Left renal cortex interstitium (tissue), 4 donors: Measurements from ENCODE around the gene SCYGR2. TPM values are rescaled to one million over a fixed set of nuclear protein-coding genes. Genes with fewer than 3 reads are reported as not detected.
"Not testable (repeated sequence)": the region's sequence is repeated elsewhere in the genome, so short reads cannot be mapped to it uniquely, and the experiment has no call there.

Experiments
- DNase-seq, 4 donors: peaks; one replicate each; pipeline ENCODE4 v3.0.0-alpha.2; 2013; ENCODE audit warnings: low read depth in 4 of 4, low spot score in 2 of 4, missing footprints in 1 of 4
- polyA plus RNA-seq, 4 donors: library from polyadenylated mRNA; unstranded; fragments of 120-200 nt; gene quantifications; one replicate each; pipeline ENCODE4 v1.2.1, GENCODE V29; 2013; ENCODE audit not compliant: insufficient read length in 4 of 4

Gene SCYGR2, protein sequence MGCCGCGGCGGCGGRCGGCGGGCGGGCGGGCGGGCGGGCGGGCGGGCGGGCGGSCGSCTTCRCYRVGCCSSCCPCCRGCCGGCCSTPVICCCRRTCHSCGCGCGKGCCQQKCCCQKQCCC
- polyA plus RNA-seq: not detected

DNA sequence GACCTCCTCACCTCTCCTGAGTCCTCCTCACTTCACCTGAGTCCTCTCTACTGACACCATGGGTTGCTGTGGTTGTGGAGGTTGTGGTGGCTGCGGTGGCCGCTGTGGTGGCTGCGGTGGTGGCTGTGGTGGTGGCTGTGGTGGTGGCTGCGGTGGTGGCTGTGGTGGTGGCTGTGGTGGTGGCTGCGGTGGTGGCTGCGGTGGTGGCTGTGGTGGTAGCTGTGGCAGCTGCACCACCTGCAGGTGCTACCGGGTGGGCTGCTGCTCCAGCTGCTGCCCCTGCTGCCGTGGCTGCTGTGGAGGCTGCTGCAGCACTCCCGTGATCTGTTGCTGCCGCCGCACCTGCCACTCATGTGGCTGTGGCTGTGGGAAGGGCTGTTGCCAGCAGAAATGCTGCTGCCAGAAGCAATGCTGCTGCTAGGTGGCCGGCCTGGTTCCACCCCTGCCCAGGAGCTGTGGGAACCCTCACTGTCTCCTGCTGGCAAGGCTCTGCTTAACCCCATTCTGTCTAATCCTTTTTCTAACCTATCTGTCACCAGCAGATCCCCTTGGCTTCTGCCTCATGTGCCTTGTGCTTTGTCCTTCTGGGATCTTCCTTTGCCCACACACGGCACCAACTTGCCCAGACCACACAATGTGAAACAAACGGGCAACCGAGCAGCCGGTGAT, at the start of gene SCYGR2:
Gene SCYGR2 (plus strand): TSS at position 59 of the 669 bp plus-strand sequence. CDS start 0 bp downstream, at position 59.
- not testable (repeated sequence) for DNase-seq

DNA sequence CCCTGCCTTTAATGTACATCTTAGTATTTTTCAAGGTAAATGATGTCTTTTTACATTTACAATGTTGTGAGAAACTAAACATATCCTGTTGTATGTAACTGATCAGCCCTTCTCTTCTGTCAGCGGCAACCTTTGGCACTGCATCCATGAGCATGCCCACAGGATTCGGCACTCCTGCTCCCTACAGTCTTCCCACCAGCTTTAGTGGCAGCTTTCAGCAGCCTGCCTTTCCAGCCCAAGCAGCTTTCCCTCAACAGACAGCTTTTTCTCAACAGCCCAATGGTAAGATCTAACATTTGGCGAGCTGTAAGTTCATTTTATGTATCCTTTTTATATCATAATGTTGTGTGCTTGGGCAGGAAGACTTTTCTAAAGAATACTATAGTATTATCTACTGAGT, 46.9 kb upstream of the SCYGR2 start:
- DNase-seq: no peak

DNA sequence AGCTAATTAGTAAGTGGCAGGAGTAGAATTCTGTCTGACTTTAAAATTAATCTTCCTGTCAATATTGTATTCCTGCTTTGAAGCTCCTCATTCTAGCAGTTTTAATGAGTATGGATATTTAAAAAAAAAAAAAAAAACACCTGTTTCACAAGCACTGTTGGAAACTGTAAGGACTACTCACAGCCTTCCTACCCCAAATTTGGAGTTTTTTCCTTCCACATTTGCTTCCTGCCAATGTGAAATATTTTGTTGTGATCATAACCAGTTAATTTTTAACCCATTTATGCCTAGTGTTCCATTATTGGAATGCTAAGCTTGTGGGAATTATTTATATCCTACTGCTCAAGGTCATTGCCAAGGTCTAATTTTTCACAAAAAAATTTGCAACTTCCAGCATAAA, 36.1 kb upstream of the SCYGR2 start:
- DNase-seq: no peak

GRCh38 chr2:227565080-227565479, 33.6 kb upstream of the SCYGR2 start:
- DNase-seq: no peak

- no peak for DNase-seq
Measured at GRCh38 chr2:227566012-227566411, 32.7 kb upstream of the SCYGR2 start.

DNA sequence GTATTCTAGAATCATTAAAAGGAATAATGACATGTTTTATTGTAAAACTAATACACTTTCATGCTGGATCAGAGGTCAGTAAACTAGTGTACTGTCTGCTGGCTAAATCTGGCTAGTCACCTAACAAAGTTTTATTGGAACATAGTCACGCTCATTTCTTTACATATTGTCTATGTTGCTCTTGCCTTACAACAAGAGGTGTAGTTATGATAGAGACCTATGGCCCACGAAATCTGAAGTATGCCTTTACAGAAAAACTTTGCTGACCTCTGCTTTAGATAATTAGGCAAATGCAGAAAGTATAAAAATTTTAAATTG, 29.9 kb upstream of the SCYGR2 start:
- DNase-seq: no peak

DNA sequence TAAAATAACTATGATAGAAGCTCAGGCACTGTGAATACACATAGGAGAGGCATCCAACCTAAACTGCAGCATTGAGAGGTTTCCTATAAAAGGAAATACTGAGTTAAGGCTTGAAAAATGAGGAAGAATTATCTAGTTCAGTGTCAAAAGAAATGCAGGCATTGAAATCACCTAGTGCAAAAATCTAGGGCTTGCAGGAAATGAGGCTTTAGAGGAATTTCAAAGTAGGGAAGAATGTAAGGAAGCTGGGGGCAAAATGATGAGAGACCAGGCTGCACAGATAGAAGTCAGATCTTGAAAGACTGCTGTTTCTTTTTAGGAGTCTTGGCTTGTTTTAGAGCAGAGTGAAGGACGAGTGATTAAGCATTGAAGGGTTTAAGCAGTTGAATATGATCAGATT, 28.1 kb upstream of the SCYGR2 start:
- no peak for DNase-seq

- no peak for DNase-seq
Measured at GRCh38 chr2:227576110-227576509, 22.6 kb upstream of the SCYGR2 start.

DNA sequence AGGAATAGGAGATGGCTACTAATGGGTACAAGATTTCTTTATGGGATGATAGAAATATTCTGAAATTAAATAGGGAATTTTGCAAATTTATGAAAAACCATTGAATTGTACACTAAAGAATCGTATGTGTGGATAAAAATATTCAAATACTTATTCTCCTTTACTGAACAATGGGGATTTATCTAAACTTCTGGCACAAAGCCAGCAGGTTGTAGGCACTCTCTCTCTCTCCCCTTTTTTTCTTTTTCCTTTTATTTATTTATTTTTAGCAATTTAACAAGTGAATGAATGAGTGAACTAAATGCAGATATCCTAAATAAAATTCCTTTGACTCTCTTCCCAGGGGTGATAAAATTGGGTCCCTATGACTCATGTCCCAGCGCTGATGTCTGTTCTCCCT, 21.9 kb upstream of the SCYGR2 start:
- DNase-seq: no peak

GRCh38 chr2:227577555-227577954, 21.1 kb upstream of the SCYGR2 start:
- no peak for DNase-seq

GRCh38 chr2:227578642-227579041, 20.1 kb upstream of the SCYGR2 start:
- no peak for DNase-seq

GRCh38 chr2:227579791-227580190, 18.9 kb upstream of the SCYGR2 start:
- DNase-seq: no peak

GRCh38 chr2:227582369-227582768, 16.3 kb upstream of the SCYGR2 start:
- no peak for DNase-seq

DNA sequence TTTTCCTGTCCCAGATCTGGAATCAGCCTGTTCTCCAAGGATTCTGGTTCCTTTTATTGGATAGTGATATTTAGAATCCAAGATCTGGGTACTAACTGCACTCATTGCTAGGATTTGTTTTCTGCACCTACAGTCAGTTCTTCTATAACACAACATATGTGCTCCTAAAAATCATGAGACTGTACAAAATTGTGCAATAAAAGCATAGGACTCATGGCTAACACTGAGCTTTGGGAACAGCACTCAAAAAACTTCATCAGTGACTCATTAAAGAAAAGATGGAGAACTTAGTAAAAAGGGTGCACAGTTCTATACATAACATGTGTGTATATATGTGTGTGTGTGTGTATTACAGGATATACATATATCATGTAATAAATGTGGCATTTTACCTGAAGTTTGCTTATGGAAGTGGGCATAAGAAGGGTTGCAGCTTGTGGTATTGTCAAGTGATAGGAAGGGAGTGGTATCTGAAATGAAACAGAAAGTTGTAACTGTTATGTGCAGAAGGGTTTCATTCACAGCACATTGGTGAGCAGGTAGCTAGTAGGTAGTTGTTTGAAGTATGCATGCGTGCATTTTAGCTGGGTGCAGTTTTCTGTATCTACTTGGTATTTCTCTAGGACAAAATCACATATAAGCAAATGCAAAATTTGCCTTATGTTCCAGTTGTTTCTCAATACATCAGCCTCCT, 5.9 kb upstream of the SCYGR2 start:
- DNase-seq: no peak

DNA sequence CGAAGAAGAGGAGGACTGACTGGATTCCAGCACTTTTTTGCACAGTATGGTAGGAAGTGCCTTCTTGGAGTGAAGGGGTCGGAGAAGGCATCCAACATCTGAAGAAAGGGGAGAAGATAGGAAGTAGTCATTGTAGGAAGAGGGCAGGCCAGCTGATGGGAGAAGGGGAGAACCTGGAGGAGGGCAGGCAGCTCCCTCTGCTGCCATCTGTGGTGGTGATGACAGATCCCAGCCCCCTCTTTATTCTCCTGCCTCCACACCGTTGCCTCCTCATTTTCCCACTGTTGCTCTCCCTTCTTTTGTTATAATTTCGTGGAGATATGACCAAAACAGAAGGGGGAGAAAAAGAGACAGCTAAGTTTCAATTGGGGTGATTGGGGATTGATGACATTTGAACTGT, 2.9 kb upstream of the SCYGR2 start:
- no peak for DNase-seq

DNA sequence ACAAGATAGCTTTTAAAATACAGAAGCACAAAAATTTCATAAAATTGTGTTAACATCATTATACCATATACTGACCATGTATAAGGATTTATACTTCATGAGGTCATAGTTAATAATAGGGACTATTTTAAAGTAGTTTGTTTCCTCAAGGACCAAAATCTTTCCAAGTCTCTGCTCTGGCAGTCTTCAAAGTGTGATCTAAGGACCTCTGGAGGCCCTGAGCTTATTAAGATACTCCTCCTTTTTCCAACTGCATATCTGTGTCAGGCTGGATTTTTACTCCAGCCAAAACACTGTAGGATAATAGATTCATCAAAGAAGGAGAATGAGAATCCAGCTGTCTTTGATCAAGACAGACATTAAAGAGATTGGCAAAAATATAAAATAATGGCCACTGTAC, 1.7 kb upstream of the SCYGR2 start:
- DNase-seq: no peak

DNA sequence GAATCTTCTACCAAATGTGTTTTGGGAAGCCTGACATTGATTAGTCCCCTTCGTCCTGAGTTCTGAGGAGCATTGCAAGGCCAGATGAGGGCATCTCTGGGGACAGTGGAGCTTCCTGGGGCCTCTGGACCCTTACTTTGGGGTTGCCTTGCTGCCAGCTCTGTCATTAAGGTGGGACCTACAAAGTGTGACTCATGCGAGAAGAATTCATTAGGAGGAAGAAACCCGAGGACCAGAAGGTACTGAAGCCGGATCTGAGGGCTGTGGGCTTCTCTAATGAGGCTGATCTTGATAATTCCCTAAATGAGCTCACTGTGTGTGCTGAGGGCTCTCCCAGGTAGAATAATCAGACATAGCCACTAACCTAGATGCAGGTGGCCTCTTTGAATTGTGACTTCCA, 695 bp upstream of the SCYGR2 start:
- no peak for DNase-seq

GRCh38 chr2:227602358-227602757, 3.7 kb downstream of the SCYGR2 start:
- no peak for DNase-seq

DNA sequence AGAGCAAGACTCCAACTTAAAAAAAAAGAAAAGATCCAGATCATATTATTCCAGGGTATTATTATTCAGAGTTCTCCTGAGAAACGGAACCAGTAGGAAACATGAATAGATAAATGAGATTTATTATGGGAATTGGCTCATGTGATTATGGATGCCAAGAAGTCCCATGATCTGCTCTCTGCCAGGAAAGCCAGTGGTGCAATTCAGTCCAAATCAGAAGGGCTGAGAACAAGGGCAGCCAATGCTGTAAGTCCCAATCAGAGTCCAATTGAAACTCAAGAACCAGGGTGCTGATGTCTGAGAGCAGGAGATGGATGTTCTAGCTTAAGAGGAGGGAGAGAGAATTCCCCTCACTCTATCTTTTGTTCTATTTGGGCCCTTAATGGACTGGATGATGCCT, 7.8 kb downstream of the SCYGR2 start:
- no peak for DNase-seq

DNA sequence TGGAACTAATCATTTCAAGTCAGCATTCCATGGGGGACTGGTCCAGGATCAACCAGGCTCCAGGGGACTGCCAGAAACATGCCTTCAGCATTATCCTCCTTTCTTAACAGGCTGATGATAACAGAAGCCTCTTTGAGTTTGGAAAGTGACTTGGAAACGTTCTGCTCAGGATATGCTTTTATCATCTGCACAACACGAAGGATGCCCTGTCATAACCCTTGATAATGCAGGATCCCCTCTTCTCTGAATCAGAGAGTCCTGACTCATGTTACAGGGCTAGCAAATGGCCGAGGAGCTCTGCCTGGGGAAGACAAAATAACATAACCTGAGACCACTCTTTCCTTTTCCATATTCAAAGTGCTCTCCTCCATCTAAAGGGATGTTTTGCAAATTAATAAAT, 9.2 kb downstream of the SCYGR2 start:
- DNase-seq: no peak

GRCh38 chr2:227608561-227609338, 10.1 kb downstream of the SCYGR2 start:
- no peak for DNase-seq

DNA sequence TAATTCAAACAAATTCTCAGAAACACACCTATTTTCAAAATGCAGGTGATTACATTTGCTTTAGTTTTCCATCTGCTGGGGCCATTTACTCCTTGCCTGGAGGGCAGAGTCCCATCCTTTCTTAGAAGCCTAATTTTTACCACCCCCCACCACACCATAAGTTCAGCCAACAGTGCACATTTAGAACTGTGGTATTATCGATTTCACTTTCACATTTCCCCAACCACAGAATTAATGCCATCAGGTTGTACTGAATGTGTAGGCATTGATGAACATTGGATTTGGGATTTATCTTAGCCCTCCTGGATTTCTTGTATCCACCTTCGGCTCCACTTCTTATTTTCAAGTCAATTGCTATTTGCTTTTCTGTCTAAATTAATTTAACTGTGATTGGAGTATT, 11.4 kb downstream of the SCYGR2 start:
- no peak for DNase-seq
